Renal pelvis (tissue), 4 donors: Measurements from ENCODE around the gene ELFN2. TPM values are rescaled to one million over a fixed set of nuclear protein-coding genes. Genes with fewer than 3 reads are reported as not detected.

Source experiments
- DNase-seq: peaks from one replicate; pipeline ENCODE4 v3.0.0-alpha.2; 2013
- polyA plus RNA-seq, 3 donors: library from polyadenylated mRNA; unstranded; fragments of 120-200 nt; gene quantifications; one replicate each; pipeline ENCODE4 v1.2.1, GENCODE V29; 2013; ENCODE audit not compliant: insufficient read length in 3 of 3

The ELFN2 gene
- polyA plus RNA-seq, 3 donors, result 1.5 to 2.7 (median 1.6) TPM

DNA sequence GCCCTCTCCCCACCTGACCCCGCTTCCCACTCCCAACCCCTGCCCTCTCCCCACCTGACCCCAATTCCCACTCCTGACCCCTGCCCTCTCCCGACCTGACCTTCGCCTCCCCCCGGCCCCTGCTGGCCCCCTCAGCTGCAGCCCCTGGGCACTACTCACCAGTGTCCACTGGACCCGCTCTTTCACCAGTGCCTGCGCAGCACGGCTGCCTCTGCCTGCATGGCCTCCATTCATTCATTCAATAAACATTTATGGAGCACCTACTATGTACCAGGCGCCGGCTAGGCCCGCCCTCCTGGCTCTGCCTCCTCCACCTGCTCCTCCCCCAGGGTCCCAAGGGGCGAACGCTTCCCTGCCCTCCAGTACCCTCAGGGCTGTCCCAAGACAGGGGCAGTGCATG, 42.6 kb downstream of the ELFN2 start:
- no peak for DNase-seq

DNA sequence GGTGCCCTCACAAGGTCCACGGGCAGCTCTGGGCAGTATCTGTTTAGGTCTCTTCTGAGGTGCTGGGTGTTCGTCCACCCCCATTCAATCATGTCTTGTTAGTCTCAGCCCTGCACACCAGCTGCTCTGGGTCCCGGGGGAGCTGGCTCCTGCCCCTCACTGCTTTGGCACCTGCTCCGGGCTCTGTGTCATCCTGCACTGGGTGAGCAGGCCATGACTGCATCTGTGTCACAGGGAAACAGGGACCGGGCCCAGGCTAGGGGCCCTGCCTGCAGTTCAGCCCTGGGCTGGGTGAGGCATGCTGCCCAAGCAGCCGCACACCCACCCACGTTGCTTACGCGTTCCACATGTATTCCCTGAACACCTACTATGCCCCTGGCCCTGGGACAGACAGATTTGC, 43.9 kb downstream of the ELFN2 start:
- DNase-seq, result no peak

DNA sequence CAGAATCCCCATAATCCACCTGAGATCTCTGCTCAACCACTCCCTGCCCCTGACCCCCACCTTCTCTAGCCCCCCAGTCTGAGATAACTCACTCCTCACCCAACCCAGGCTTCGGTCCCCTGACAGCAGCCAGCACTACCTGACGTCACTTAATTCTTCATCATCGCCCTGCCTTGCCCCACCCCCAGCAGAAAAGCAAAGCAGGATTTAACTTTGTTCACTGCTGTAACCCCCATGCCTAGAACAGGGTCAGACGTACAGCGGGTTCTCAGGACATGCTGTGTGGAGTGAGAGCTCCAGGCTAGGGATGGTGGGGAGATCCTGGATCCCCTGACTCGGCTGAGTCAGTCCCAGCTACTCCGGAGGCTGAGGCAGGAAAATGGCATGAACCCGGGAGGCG, 45.8 kb downstream of the ELFN2 start:
- DNase-seq, result no peak

DNA sequence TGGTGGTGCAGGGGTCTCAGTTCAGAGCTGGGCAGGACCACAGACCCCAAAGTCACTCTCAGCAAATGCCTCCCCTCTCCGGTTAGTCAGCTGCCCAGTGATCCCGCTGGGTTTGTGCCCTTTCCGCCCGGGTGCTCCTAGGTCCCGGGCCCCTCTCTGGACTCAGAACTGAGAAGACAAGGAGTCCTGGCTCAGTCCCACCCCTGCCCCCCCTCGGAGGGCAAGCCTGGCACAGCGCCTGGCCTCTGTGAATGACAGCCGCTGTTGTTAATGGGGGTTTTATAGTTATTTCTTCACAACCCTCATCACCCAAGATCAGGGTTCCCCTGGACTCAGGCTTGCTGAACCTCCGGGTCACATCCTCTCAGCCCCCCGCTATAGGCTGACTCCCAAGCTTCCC, 47.6 kb downstream of the ELFN2 start:
- no peak for DNase-seq

DNA sequence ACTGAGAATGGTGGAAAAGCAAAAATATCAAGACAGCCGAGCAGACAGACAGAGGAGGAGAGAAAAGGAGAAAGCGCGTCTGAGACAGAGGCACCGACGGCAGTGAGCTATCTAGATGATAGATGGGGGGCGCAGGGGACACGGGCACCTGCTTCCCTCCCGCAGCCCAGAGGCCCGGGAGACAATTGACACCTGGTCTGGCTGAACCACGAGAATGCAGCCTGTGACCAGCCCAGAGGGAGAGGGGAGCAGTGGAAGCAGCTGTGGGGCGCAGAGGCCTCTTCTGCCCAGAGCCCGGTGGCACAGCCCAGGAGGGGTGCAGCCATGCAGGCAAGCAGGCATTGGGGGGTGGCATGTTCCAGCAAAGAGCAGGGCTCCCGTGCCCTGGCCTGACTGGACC, 48.2 kb downstream of the ELFN2 start:
- DNase-seq, result no peak

DNA sequence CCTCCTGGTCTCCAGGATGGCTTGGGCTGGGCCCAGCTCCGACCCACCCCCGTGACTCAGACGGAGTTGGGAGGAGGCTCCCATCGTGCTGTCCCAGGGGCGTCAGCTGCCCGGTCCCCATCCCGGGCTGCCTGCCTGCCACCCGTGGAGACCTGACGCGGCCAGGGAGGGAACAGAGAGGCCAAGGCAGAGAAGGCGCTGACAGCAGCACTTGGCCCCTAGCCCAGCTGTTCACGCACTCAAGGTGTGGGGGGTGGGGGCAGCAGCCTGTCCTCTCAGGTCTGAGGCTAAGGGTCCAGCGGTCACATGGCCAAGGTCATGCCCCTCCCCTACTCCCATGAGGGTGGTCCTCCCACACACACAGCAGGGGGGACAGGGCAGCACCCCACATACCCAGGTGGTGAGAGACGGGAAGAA, 48.6 kb downstream of the ELFN2 start:
- DNase-seq, result no peak

DNA sequence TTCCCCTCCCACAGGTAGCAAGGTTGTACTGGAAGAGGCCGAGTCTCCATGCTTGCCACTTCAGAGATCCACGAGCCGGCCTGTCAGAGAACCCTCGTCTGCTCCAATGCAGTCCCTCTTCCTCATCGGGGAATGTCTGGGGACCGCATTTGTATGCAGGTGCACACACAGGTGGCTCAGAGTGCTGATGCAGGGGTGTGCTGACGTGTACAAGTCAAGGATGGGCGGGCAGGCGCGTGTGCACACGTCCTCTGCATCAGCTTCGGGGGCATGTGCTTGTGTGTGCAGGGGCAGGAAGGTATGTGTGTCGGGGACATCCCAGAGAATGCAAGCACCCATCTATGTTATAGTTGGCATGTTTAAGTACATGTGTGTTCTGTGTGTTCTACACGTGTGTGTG, 49.4 kb downstream of the ELFN2 start:
- DNase-seq, result no peak

DNA sequence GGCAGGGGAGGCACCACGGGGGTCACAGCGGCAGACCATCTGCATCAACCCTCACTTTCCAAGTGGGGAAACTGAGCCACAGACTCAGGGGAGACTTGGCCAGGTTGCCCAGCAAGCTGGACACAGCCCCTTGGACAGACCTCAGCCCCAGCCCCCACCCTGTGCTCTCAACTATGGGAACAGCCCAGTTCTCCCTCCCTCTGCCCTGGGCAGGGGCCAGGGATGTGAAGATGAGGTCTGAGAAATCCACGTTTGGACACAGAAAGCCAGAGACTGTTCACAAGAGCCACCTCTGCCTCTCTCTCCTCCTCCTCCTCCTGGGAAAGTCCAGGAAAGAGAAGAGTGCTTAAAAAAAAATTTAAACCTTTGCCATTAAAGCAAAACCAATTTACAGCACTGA, 50.1 kb downstream of the ELFN2 start:
- no peak for DNase-seq

DNA sequence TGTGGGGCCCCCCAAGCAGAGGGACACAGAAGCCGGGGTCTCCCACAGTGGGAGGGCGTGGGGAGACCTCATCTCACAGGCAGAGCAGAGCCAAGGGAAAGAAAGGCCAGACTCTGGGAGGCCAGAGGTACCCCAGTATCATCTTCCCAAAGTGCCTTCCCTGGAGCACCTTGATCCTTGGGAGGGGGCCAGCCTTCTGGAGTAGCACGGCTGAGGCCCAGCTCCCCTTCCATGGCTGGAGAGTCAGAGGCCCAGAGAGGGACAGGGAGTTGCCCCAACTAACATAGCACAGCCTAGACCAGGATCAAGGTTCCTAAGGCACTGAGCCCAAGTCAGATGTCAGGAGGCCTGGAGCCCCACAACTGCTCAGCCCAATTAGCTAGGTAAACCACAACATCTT, 50.6 kb downstream of the ELFN2 start:
- no peak for DNase-seq

DNA sequence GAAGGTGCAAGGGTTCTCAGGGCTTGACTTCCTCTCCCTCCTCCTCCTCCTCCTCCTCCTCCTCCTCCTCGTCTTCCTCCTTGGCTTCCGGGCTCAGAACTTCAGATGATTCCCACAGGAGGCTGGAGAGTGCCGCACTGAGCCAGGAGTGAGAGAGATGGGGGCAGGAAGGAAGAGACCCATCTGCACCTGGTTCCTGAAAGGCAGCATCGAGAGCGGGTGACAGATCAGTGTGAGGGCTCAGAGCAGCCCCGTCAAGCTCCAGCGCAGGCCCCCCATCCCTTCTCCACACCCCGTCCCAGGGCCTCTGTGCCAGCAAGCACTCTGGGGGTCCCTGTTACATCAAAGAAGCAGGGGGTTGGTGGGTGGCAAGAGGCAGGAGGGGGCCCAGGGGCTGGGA, 51.5 kb downstream of the ELFN2 start:
- no peak for DNase-seq

DNA sequence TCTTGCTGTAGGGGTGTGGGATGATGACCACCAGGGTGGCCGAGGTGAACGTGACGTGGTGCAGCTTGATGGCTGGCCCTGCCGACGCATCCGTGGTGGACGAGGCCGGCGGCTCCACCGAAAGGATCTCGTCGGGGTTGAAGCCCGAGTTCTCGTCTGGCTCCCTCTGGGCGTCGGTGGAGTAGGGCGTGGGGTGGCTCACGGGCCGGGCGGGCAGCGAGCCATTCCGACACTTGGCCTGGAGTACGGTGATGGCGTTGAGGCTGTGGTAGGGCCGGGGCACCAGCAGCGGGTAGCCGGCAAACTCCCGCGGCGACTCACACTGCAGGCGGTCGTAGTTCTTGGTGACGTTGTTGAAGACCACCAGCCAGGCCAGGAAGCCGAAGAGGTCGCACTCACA, 52.7 kb downstream of the ELFN2 start:
- DNase-seq, result no peak

DNA sequence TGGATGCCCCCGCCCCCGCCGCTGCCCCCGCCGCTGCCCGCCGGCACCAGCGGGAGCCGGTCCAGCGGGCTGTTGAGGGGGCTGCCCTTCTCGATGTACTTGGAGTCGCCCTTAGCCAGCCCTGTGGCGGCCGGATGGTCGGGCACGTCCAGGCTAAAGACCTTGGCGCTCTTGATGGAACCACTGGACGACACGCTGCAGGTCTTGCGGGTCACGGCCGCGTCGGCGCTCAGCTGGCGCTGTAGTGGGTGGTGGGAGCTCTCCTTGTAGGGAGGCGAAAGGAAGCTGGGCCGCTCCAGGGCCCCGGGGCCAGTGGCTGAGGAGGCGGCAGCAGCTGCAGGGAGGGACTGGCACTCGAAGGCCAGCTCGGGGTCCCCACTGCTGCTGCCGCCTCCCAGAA, 53.8 kb downstream of the ELFN2 start:
- no peak for DNase-seq

DNA sequence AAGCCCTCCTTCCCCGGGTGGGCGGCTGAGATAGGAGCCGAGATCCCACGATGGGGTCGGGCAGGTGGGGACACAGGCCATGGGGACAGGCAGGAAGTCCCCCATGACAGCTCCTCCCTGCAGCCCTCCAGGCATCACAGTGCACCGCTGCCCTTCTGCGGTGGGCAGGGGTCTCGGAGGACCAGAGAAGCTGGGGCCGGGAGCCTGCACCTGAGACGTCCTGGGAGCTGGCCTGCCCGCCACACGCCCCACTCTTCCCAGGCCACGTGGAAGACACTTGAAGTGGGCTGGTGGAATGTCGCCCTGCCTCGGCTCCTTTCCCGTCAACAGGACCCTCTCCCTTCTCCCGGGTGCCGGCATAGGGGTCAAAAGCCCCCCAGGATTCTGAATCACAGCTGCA, 55.4 kb downstream of the ELFN2 start:
- no peak for DNase-seq

DNA sequence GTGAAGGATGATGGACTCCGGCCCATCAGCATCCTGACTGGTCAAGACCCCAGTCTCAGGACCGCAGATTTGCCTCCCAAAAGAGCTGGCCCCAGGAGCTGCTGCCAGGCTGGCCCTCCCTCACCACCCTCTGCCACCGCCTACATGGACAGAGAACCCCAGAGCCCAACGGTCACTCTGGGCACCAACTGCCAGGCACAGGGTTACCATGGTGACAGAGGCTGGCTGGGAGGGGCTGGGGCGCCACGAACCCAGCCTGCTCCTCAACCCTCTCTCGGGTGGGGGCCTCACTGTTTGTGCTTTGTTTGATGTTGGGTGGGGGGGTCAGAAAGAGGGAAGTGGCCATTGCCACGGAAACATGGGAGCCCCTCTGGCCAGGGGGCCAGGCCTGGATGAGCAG, 55.8 kb downstream of the ELFN2 start:
- no peak for DNase-seq

DNA sequence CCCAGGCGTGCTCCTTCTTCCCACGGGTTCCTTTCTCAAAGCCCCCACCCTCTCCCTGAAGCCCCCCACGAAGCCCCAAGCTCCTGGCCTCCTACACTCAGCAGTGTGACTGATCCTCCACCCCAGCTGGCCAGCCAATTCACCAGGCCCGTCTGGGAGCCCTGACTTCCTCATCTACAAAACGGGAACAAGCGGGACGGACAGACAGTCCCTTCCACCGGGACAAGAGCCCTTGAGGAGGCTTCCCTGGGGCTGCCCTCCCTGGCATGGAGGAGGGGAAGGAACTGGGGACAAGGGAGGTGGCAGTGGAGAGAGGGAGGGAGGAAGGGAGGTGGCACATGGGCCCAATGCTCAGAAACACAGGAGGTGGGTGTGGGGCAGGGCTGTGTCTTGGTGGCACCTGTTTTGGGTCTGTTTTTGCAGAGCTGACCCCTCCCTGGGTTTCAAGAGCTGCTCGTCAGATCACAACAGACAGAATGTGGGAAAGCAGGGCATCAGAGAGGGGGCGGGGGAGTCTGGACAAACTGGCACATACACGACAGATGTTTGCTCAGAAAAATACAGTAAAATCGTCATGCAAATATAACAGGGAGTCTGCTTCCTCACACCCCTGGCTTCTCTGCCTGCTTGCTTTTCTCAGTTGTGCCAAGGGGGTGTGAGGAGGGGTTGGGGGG, 56.8 kb downstream of the ELFN2 start:
- DNase-seq, result no peak

DNA sequence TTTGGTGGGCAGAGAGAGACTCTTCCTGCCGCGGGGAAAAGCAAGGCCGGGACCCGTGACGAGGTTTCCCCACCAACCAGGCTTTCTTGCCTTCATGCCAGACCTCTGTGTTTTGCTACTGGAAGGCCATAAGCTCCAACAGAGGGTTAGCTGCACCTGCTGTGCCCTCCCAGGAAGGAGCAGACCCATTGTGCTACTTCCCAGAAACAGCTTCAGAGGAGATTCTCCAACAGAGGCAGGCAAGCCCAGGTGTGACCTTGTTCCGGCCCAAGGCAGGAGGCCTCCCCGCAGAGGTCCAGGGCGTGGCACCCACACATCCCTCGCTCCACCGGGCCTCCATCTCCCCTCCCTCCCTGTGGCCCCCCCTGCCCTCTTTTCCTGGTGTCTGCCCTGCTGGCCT, 57.8 kb downstream of the ELFN2 start:
- no peak for DNase-seq

DNA sequence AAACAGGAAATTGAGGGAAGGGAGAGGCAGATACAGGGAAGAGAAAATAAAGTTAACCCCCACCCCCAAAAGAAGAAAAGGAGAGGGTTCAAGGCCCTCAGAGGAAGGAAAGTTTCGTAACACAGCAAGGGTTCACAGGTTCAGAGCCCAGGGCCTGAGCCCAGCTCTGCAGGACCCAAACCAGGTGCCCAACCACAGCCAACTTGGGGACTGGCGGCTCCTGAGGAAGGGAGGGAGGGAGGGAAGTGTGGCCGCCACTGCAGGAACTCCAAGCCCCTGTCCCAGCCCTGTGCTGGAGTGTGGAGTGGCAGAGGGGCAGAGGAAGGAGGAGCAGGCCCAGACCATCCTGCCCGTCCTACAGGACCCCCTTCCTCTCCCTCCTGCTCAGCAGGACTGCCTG, 59.2 kb downstream of the ELFN2 start:
- no peak for DNase-seq

DNA sequence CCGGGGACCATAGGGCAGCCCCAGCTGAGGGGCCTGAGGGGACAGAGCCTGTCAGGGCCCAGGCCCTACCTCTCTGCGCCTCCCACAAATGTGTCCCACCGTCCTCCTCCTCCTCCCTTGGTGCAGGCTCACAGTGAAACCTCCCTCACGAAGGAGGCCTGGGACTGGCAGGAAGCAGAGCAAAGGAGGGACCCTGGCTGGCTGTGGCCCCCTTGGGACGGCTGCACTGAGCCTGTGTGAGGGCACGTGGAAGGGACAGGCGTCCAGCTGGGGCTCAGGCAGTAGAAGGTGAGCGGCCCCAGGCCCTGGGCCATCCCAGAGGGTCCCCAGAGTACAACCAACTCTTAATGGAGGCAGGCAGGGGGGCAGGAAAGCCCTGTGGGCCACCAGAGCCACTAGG, 60.7 kb downstream of the ELFN2 start:
- no peak for DNase-seq

DNA sequence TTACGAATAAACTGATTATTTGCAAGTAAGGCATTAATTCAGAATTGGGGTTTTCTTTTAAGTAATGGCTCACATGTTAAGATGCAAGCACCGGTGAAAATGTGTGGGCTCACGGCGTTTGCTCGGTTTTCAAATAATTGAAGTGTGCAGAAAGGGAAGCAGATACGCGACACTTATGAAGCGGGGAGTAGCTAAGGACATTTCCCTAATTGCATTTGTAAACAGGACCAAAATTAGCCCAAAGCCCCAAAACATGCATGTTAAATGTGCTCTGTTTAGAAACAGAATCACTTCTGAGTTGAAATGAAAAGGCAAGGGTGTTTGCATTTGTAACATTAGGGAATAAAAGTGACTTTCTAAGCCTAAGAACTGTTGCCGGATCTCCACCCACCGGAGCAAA, 61.3 kb downstream of the ELFN2 start:
- no peak for DNase-seq

DNA sequence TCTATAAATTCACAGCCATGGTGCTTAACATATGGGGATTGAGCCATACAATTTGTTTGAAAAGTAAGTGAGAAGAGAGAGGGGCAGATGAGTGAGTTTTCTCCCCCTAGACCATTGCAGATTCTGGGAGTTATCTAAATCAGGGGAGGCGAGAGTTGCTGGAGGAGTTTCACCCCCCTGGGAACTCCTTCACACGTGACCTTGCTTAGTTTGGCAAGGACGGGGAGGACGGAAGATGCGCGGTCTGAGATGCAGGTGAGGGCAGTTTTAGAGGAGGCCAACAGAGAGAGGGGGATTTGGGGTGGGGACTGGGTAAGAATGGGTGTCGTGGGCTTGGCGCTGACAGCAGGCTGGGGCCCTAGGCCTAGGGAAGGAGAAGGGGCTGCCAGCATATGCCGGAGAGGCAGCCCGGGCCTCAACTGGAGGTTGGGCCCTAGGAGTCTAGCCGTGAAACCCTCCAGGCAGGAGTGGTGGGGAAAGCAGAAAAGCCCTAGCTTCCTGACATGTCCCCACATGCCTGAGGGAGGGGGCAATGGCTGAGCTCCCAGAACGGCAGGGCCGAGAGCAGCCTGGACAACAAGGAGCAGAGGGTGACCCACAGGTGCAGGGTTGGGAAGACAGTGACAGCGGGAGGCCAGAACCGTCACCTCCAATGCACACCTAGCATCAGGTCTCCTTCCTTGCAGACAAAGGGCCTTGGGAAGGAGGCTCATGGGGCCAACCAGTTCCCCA, 63.9 kb downstream of the ELFN2 start:
- DNase-seq, result no peak

DNA sequence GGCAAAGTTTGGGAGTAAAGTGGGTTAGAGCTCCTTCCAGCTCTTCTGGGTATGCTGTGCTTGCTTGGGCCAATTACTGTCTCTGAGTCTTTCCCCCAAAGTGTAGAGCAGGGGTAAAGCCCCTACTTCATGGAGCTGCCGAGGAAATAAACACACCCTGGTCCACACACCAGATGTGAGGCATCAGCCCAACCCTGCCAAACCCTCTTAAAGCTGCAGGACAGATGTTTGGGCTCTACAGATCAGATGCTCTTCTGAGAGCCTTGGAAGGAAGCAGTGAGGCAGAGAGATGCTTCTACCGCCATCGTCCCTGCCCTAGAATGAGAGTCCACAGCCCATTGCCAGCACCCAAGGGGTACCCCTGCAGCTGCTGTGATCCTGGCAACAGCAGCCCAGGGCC, 64.7 kb downstream of the ELFN2 start:
- peak; percentile 42 for DNase-seq

DNA sequence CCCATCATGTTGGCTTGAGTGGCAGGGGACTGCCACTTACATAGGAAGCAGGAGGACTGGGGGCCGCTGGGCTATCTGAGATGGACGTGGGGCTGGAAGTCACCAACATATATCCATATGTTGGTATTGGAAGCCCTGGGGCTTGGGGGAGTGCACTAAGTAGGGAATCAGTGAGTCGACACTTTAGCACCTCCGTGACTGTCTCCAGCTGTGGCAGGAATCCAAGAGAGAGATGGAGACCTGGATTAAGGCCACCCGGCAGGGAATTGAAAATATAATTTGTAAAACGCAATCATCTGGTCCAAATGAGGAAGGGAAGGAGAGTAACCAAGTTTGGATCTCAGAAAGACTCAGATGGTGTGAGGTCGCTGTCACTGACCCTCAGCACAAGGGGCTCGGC, 68.4 kb downstream of the ELFN2 start:
- DNase-seq, result no peak

DNA sequence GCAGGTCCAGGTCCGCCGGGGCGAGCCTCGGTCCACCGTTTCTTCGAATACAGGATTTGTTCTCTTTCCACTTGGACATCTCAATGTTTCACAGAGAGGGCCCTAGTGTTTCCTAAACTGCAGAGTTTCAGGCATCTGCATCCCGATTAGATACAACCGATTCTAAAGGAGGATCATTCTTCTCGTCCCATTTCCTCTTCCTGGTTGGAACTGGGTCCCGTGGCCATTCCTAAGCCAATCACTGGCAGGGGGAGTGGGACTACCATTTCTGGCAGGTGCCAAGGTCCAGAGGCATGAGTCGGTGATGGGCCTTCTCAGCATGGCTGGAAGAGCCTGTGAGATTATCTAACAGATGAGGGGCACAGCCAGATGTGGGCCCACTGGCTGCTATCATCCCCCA, 68.9 kb downstream of the ELFN2 start:
- no peak for DNase-seq

DNA sequence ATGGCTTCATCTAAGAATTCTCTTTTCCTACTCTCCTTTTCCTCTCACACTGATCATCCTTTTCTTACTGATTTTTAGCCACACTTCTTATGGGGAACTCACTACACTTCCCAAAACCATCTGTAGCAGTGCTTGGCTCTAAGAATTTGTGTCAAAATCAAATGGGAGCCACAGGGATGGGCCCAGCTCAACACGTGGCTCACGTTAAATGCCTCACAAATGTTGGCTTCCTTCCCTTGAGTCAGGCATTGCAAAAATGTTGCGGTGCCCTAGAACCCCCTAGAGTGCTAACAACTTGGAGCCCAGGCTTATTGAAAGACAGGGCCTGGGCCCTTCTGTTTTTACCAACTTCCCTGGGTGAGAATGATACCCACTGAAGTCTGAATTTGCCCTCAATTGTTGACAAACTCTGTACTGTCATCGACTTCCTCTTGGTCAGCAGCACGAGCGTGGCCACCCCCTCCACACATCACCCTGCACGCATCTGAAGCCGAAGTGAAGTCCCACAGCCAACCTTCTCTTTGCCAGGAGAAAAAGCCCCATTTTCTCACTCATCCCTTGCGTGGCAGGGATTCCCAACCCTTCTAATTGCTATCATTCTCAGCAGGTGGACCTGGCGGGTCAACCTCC, 69.7 kb downstream of the ELFN2 start:
- DNase-seq, result no peak
